Measurements from ENCODE around the gene UAP1L1.
"Not testable (repeated sequence)": the region's sequence is repeated elsewhere in the genome, so short reads cannot be mapped to it uniquely, and the experiment has no call there.

The UAP1L1 gene

GRCh38 chr9:137112564-137113384 is 35.5 kb downstream of the UAP1L1 start:
- Mint-ChIP-seq H3K9me3 (no peaks in the 10 kb centered on the region), H3K4me3 (peak overlapping the region; percentile 73), H3K27me3 (ENCODE audit: low read depth) (no peaks in the 10 kb centered on the region), H3K36me3 (ENCODE audit: low read depth) (peaks cover 10% of the 10 kb centered on the region), H3K27ac (peak overlapping the region; percentile 68), H3K4me1 (ENCODE audit: low read depth) (no peaks in the 10 kb centered on the region)
- no peak for DNase-seq (ENCODE audit: low spot score)

DNA sequence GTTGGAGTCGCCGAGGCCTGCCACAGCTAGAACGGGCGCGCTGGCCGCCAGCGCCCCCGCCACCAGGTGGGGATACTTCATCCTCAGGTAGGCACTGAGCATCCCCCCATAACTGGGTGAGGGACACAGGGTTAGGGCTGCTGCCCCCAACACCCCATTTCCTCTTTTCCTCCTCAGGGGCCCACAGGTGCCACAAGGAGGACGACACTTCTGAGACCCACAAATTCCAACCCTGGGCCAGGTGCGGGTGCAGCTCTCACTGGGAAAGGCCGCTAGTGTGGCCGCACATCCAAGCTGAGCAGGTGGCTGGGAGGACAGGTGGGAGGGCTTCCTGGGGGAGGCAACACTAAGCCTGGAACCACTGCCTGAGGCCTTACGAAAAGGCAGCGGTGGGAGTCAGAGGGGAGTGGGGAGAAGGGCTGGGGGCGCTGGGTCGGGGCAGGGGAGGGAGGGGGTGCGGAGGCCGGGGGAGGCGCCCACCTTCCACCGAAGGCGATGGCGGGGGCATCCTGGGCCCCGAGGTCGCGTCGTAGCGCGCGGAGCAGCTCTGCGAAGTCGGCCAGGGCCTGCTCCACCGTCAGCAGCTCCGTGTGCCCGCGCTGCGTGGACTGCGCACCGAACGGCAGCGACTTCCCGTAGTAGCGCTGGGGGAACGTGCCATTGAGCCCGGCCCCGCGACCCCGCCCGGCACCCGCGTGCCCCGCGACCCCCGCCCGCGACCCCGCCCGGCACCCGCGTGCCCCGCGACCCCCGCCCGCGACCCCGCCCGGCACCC is 36.3 kb downstream of the UAP1L1 start:
- no peaks in the 10 kb centered on the region for H3K9me3 Mint-ChIP-seq
- H3K4me1 Mint-ChIP-seq (ENCODE audit: low read depth): no peaks in the 10 kb centered on the region
- H3K27ac Mint-ChIP-seq: peak overlapping the region; percentile 73
- peaks cover 8% of the 10 kb centered on the region for H3K36me3 Mint-ChIP-seq (ENCODE audit: low read depth)
- H3K4me3 Mint-ChIP-seq: peak overlapping the region; percentile 73
- H3K27me3 Mint-ChIP-seq (ENCODE audit: low read depth): no peaks in the 10 kb centered on the region
- no peak for DNase-seq (ENCODE audit: low spot score)

- Mint-ChIP-seq H3K4me1 (ENCODE audit: low read depth) (peaks cover 3% of the 10 kb centered on the region), H3K9me3 (no peaks in the 10 kb centered on the region), H3K36me3 (ENCODE audit: low read depth) (peaks cover 6% of the 10 kb centered on the region), H3K4me3 (peak overlapping the region; percentile 54), H3K27ac (peak overlapping the region; percentile 49), H3K27me3 (ENCODE audit: low read depth) (no peaks in the 10 kb centered on the region)
- DNase-seq (ENCODE audit: low spot score): no peak
Observed at GRCh38 chr9:137114220-137114612, 36.9 kb downstream of the UAP1L1 start.

- no peaks in the 10 kb centered on the region for H3K27me3 Mint-ChIP-seq (ENCODE audit: low read depth)
Observed at GRCh38 chr9:137114613-137115393, 37.5 kb downstream of the UAP1L1 start, which contains the start of gene DPP7. Gene DPP7, minus strand, starts transcription at chr9:137114733. Its CDS starts 20 bp downstream, at chr9:137114713.

DNA sequence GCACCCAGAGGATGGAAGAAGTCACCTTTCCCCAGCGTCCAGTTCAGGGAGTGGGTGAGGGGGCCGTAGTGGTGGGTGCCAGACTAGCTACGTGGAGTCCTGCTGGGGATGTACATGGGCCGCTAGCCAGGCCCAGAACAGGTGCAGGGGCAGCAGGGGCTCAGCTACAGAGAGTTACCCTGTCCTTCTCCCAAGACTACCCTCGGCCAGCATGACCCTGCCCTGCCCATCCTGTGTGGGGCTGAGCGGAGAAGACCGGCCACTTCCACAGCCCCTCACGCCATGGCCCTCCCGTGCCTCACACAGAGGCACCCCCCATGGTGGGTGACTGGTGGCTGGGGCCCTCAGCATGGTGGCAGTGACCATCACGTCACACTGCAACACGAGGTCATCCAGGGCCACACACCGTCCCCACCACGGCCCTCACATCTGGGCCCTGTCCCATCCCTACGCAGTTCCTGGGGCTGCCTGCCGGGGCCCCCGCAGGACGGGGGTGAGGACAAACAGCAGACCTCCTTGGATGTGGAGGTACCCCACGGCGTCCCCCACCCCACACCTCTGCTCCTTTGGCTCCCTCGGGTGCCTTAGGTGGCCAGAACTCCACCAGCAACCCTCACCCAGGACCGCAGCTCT is 38.2 kb downstream of the UAP1L1 start:
- H3K4me1 Mint-ChIP-seq (ENCODE audit: low read depth): peaks cover 3% of the 10 kb centered on the region
- no peak overlapping the region for H3K27ac Mint-ChIP-seq
- DNase-seq (ENCODE audit: low spot score): no peak
- peak overlapping the region; percentile 43 for H3K4me3 Mint-ChIP-seq
- no peaks in the 10 kb centered on the region for H3K27me3 Mint-ChIP-seq (ENCODE audit: low read depth)
- no peaks in the 10 kb centered on the region for H3K9me3 Mint-ChIP-seq
- peaks cover 6% of the 10 kb centered on the region for H3K36me3 Mint-ChIP-seq (ENCODE audit: low read depth)

More at GRCh38 chr9:137114613-137115393, 37.5 kb downstream of the UAP1L1 start, which contains the start of gene DPP7:
- DNase-seq (ENCODE audit: low spot score): peak; percentile 78
- H3K4me1 Mint-ChIP-seq (ENCODE audit: low read depth): peaks cover 3% of the 10 kb centered on the region
- H3K4me3 Mint-ChIP-seq: peak within 1 kb of the TSS; percentile 73
- H3K27ac Mint-ChIP-seq: peak within 1 kb of the TSS; percentile 73
- H3K36me3 Mint-ChIP-seq (ENCODE audit: low read depth): peaks cover 6% of the 10 kb centered on the region
- H3K9me3 Mint-ChIP-seq: no peaks in the 10 kb centered on the region

DNA sequence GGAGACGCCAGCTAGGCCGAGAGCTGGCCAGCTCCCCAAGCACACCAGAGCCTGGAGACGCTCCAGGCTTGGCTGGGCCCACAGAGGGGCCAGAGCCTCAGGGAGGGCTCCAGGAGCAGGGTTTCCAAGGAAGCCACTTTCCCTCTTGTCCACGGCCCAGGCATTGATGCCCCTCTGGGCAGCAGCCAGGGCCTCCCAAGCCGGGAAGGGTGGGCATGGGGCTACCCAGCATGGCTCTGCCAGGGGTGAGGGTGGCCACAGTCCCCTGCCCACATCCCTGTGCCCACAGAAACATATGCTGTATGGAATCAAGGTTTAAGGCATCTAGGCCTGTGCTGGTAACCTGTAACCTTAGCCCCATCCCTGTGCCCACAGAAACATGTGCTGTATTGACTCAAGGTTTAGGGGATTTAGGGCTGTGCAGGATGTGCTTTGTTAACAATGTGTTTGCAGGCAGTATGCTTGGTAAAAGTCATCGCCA is 38.8 kb downstream of the UAP1L1 start:
- Mint-ChIP-seq H3K9me3 (no peaks in the 10 kb centered on the region), H3K27ac (no peak overlapping the region), H3K36me3 (ENCODE audit: low read depth) (peaks cover 3% of the 10 kb centered on the region), H3K4me3 (no peak overlapping the region), H3K4me1 (ENCODE audit: low read depth) (peaks cover 3% of the 10 kb centered on the region), H3K27me3 (ENCODE audit: low read depth) (no peaks in the 10 kb centered on the region)
- DNase-seq (ENCODE audit: low spot score): no peak

GRCh38 chr9:137116728-137117127 is 39.4 kb downstream of the UAP1L1 start:
- H3K4me3 Mint-ChIP-seq: no peak overlapping the region
- no peaks in the 10 kb centered on the region for H3K9me3 Mint-ChIP-seq
- H3K27me3 Mint-ChIP-seq (ENCODE audit: low read depth): no peaks in the 10 kb centered on the region
- H3K27ac Mint-ChIP-seq: no peak overlapping the region
- H3K4me1 Mint-ChIP-seq (ENCODE audit: low read depth): peaks cover 3% of the 10 kb centered on the region
- no peak for DNase-seq (ENCODE audit: low spot score)
- peaks cover 3% of the 10 kb centered on the region for H3K36me3 Mint-ChIP-seq (ENCODE audit: low read depth)

DNA sequence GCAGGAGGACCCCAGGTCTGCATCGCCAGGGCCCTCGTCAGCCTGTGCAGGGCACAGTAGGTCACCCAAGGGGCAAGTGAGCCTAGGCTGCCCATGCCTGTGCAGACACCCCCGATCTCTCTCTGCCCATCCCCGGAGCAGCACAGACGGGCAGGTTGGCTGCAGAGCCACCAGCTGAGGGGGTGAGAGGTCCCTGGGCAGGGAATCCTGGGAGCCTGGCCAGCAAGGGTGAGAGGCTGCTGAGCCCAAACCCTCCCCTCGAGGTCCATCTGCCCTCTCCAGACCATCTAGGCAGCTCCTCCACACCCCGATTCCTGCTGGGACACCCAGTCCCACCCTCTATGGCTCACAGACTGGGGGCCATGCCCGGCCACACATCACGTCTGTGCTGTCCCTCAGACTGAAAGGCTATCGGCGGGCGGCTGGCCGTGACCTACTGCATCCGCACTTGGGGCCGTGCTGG is 40.0 kb downstream of the UAP1L1 start:
- Mint-ChIP-seq H3K36me3 (ENCODE audit: low read depth) (peaks cover 3% of the 10 kb centered on the region), H3K4me3 (no peak overlapping the region), H3K27ac (no peak overlapping the region), H3K27me3 (ENCODE audit: low read depth) (no peaks in the 10 kb centered on the region), H3K9me3 (no peaks in the 10 kb centered on the region), H3K4me1 (ENCODE audit: low read depth) (peaks cover 6% of the 10 kb centered on the region)
- no peak for DNase-seq (ENCODE audit: low spot score)

- not testable (repeated sequence) for DNase-seq (ENCODE audit: low spot score); H3K27me3 Mint-ChIP-seq (ENCODE audit: low read depth); H3K9me3 Mint-ChIP-seq; H3K36me3 Mint-ChIP-seq (ENCODE audit: low read depth); H3K4me3 Mint-ChIP-seq; H3K27ac Mint-ChIP-seq
- peaks cover 11% of the 10 kb centered on the region for H3K4me1 Mint-ChIP-seq (ENCODE audit: low read depth)
Observed at GRCh38 chr9:137118092-137118603, 40.8 kb downstream of the UAP1L1 start.

DNA sequence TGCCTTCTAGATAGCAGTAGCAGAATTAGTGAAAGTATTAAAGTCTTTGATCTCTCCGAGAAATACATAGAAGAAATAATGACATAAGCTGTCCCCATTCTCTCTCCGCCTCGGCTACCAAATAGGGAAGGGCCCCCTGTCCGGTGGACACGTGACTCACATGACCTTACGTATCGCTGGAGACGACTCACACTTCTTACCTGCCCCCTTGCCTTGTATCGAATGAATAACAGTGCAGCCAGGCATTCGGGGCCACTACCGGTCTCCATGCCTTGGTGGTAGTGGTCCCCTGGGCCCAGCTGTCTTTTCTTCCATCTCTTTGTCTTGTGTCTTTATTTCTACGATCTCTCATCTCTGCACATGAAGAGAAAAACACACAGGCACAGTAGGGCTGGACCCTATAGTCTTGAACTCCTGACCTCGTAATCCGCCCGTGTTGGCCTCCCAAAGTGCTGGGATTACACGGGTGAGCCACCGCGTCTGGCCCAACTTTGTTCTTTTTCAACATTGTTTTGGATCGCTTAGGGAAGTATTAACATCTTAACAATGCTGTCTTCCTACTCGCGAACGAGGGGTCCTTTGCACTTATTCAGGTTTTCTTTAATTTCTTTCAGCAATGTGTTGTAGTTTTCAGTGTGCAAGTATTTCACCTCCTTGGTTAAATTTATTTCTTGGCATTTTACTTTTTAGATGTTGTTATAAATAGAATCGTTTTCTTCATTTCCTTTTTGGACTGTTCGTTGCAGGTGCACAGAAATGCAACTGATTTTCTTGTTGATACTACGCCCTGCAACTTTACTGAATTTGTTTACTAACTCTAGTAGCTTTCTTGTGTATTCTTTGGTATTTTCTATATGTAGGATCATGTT is 44.8 kb downstream of the UAP1L1 start:
- H3K27me3 Mint-ChIP-seq (ENCODE audit: low read depth); H3K27ac Mint-ChIP-seq; H3K9me3 Mint-ChIP-seq; H3K4me3 Mint-ChIP-seq; DNase-seq (ENCODE audit: low spot score); H3K36me3 Mint-ChIP-seq (ENCODE audit: low read depth): not testable (repeated sequence)
- peaks cover 19% of the 10 kb centered on the region for H3K4me1 Mint-ChIP-seq (ENCODE audit: low read depth)

GRCh38 chr9:137122796-137123467 is 45.6 kb downstream of the UAP1L1 start:
- not testable (repeated sequence) for DNase-seq (ENCODE audit: low spot score); H3K4me3 Mint-ChIP-seq; H3K36me3 Mint-ChIP-seq (ENCODE audit: low read depth); H3K9me3 Mint-ChIP-seq; H3K27ac Mint-ChIP-seq; H3K27me3 Mint-ChIP-seq (ENCODE audit: low read depth)
- peaks cover 24% of the 10 kb centered on the region for H3K4me1 Mint-ChIP-seq (ENCODE audit: low read depth)

- no peaks in the 10 kb centered on the region for H3K9me3 Mint-ChIP-seq
- H3K27ac Mint-ChIP-seq: no peak overlapping the region
- H3K36me3 Mint-ChIP-seq (ENCODE audit: low read depth): peaks cover 1% of the 10 kb centered on the region
- DNase-seq (ENCODE audit: low spot score): no peak
- no peaks in the 10 kb centered on the region for H3K27me3 Mint-ChIP-seq (ENCODE audit: low read depth)
- H3K4me3 Mint-ChIP-seq: no peak overlapping the region
- H3K4me1 Mint-ChIP-seq (ENCODE audit: low read depth): peaks cover 29% of the 10 kb centered on the region
Observed at GRCh38 chr9:137123468-137123837, 46.1 kb downstream of the UAP1L1 start.
